WI38 (cell line): ENCODE measurements around the gene PPP1R11.

Experiments used
- H3K4me3 ChIP-seq: 2 replicates; pipeline ENCODE4 v1.5.1; 2011; ENCODE audit warnings: low read depth, mild to moderate bottlenecking, control low read depth, low read length
- CTCF ChIP-seq: IDR thresholded peaks from 2 replicates; pipeline ENCODE4 v1.5.1; 2012; ENCODE audit warnings: low read depth, mild to moderate bottlenecking, control low read depth, low read length

PPP1R11 gene

GRCh38 chr6:30062471-30063178, 4.4 kb upstream of the PPP1R11 start:
- TF ChIP-seq CTCF = no peak
- no peak overlapping the region for H3K4me3 ChIP-seq

- TF ChIP-seq CTCF = no peak
- no peak overlapping the region for H3K4me3 ChIP-seq
These were observed 3.7 kb upstream of the PPP1R11 start for GRCh38 chr6:30063315-30063714.

GRCh38 chr6:30066082-30066481, 916 bp upstream of the PPP1R11 start:
- no peak for TF ChIP-seq CTCF

GRCh38 chr6:30067460-30068139, 602 bp downstream of the PPP1R11 start:
- TF ChIP-seq CTCF = no peak
- peak overlapping the region; percentile 70 for H3K4me3 ChIP-seq

More at GRCh38 chr6:30066082-30066481, 916 bp upstream of the PPP1R11 start:
- H3K4me3 ChIP-seq = peak overlapping the region; percentile 70

- no peak overlapping the region for H3K4me3 ChIP-seq
- TF ChIP-seq CTCF = no peak
These were observed 4.3 kb downstream of the PPP1R11 start for GRCh38 chr6:30071081-30071818.

- no peak for TF ChIP-seq CTCF
- H3K4me3 ChIP-seq = no peak overlapping the region
These were observed 4.9 kb downstream of the PPP1R11 start for GRCh38 chr6:30071858-30072257.
